H1 (cell line): ENCODE data around the gene FA2H.

Experiments
- HDAC6 ChIP-seq: IDR thresholded peaks from one replicate; pipeline ENCODE4 v1.7.1; 2012; ENCODE audit warnings: low read depth, mild to moderate bottlenecking, inconsistent platforms, low read length, moderate library complexity
- TF ChIP-seq, protein P1 (sequence below), 3 experiments: IDR thresholded peaks; 1 replicate in 2 of 3; 2 replicates in 1 of 3; pipeline versions ENCODE4 v1.5.1 to v1.6.1; 2011; ENCODE audit warnings: low read length in 3 of 3, mild to moderate bottlenecking in 3 of 3, inconsistent platforms in 2 of 3, low read depth in 1 of 3, moderate library complexity in 1 of 3; ENCODE audit not compliant: insufficient read depth in 1 of 3; ENCODE audit errors: control extremely low read depth in 1 of 3

DNA sequence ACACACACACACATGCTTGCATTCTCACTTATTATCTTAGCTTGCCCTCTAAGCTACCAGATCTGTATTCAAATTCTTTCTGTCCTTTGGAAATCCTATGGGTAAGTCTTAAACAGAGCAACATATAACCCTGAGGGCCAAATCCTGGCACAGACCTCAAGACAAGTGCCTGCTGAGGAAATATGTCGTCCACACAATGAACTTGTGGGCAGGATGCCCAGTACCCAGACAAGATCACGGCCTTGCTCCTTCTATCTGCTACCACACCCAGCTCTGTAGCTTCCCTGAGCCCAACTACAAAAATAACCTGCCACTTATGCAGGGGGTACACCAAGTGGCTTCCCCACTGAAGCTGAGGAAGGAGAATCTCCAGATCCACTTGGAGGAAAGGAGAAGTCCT is 37.3 kb upstream of the FA2H start:
- TF ChIP-seq HDAC6 = no peak
- TF ChIP-seq, protein P1, sequence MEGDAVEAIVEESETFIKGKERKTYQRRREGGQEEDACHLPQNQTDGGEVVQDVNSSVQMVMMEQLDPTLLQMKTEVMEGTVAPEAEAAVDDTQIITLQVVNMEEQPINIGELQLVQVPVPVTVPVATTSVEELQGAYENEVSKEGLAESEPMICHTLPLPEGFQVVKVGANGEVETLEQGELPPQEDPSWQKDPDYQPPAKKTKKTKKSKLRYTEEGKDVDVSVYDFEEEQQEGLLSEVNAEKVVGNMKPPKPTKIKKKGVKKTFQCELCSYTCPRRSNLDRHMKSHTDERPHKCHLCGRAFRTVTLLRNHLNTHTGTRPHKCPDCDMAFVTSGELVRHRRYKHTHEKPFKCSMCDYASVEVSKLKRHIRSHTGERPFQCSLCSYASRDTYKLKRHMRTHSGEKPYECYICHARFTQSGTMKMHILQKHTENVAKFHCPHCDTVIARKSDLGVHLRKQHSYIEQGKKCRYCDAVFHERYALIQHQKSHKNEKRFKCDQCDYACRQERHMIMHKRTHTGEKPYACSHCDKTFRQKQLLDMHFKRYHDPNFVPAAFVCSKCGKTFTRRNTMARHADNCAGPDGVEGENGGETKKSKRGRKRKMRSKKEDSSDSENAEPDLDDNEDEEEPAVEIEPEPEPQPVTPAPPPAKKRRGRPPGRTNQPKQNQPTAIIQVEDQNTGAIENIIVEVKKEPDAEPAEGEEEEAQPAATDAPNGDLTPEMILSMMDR (IDR thresholded peaks at IDR 0.05; ENCODE audit: control extremely low read depth in 1 of 3, insufficient read depth in 1 of 3, low read depth in 1 of 3, low read length in 3 of 3) = no peak
